ENCODE data around the gene CIAO3. TPM values are rescaled to one million over a fixed set of nuclear protein-coding genes. Genes with fewer than 3 reads are reported as not detected.

Gene CIAO3
- total RNA-seq, 1 experiment from 2014 or later: 32.8 TPM

- Histone ChIP-seq H3K9me3 (ENCODE audit: control insufficient read depth in 1 of 2, insufficient read depth in 1 of 2, low read depth in 1 of 2, low read length in 2 of 2) (no peaks in the 10 kb centered on the region), H3K79me2 (ENCODE audit: insufficient read depth, low read length) (peaks cover 49% of the 10 kb centered on the region), H4K20me1 (ENCODE audit: insufficient read depth) (no peaks in the 10 kb centered on the region), H3K9ac (ENCODE audit: low read length) (no peak overlapping the region), H3K9me2 (ENCODE audit: insufficient read depth) (no peaks in the 10 kb centered on the region), H3K36me3 (ENCODE audit: control insufficient read depth in 1 of 2, insufficient read depth in 2 of 2, low read length in 2 of 2) (peaks cover 0 to 33% of the 10 kb centered on the region in 2 experiments; a peak in 2 of 4 replicates), H3K27me3 (ENCODE audit: insufficient read depth, low read length) (no peaks in the 10 kb centered on the region), H3K4me1 (ENCODE audit: control insufficient read depth in 1 of 2, insufficient read depth in 2 of 2, low read length in 2 of 2) (peaks cover 21 to 63% of the 10 kb centered on the region in 2 experiments), H3K4me3 (replicated peaks in 1 of 2; ENCODE audit: low read depth in 1 of 2, low read length in 2 of 2) (no peak overlapping the region), H2AFZ (ENCODE audit: low read depth, low read length, poor library complexity, severe bottlenecking) (no peak overlapping the region), H3K4me2 (ENCODE audit: low read length) (peak overlapping the region; percentile 97), H3K27ac (ENCODE audit: low read depth, low read length) (peak overlapping the region; percentile 0; the same call in 1 of the 2 replicates)
- no TSS peak for BruUV-seq (replicated peaks)
- ChIA-PET POLR2A (no interaction called here), RAD21 (ENCODE audit: low non-redundant PET in 1 of 2, low total read pairs in 2 of 2, uncharacterized antibody in 2 of 2, unreplicated experiment in 2 of 2) (no interaction called here), CTCF (interaction anchor here (1.4 kb wide), 1 partner anchor 10 kb away, joined by 6 read pairs; no protein-coding TSS in a partner anchor)
- no peak for DNase-seq (ENCODE audit: low read depth, low spot score)
- TF ChIP-seq POLR2AphosphoS5 (IDR thresholded peaks at IDR 0.05; ENCODE audit: low read depth, low read length) (peak; percentile 32; the same call in 1 of the 2 replicates), ELF1 (IDR thresholded peaks at IDR 0.05; ENCODE audit: borderline replicate concordance, low read depth) (no peak), ZBTB33 (IDR thresholded peaks at IDR 0.05; ENCODE audit: extremely low read depth, insufficient replicate concordance, low read length) (no peak), CBX3 (IDR thresholded peaks at IDR 0.05; ENCODE audit: low read depth) (no peak), CTCF (IDR thresholded peaks at IDR 0.05 in 2 of 3, conservative IDR thresholded peaks at IDR 0.05 in 1 of 3; ENCODE audit: borderline replicate concordance in 1 of 3, insufficient read depth in 1 of 3, low read depth in 2 of 3, low read length in 2 of 3) (peak in 2 of 3 experiments; percentile 69 to 88; a peak in 4 of 6 replicates), POLR2A (IDR thresholded peaks at IDR 0.05; ENCODE audit: borderline replicate concordance, extremely low read depth, insufficient read depth, insufficient read length) (no peak), TCF7L2 (IDR thresholded peaks at IDR 0.05; ENCODE audit: borderline replicate concordance, extremely low read depth, insufficient read depth, insufficient read length) (no peak), SP1 (IDR thresholded peaks at IDR 0.05; ENCODE audit: low read depth) (no peak)
- ATAC-seq: peak; percentile 16; the same call in 1 of the 2 replicates
- intact Hi-C loops (cut with micrococcal nuclease): no loop called here
Measured at GRCh38 chr16:685967-686366, 54.8 kb downstream of the CIAO3 start.
